HFFc6 (cell line): ENCODE results near the gene ADAM12. TPM values are rescaled to one million over a fixed set of nuclear protein-coding genes. Genes with fewer than 3 reads are reported as not detected.

Source experiments
- DNase-seq: peaks from one replicate; pipeline ENCODE4 v3.0.0-alpha.2; 2018
- H3K27ac Mint-ChIP-seq: 2 replicates; pipeline ENCODE4 v1.8.0; 2020; ENCODE audit warnings: mild to moderate bottlenecking, mixed read lengths
- H3K27me3 Mint-ChIP-seq: 2 replicates; pipeline ENCODE4 v1.8.0; 2021; ENCODE audit warnings: mild to moderate bottlenecking, moderate library complexity, mixed read lengths; ENCODE audit not compliant: insufficient read depth
- H3K36me3 Mint-ChIP-seq: 2 replicates; pipeline ENCODE4 v1.8.0; 2021; ENCODE audit warnings: low read depth, mixed read lengths
- H3K4me1 Mint-ChIP-seq: 2 replicates; pipeline ENCODE4 v1.8.0; 2020; ENCODE audit warnings: low read depth, mixed read lengths
- H3K4me3 Mint-ChIP-seq: 2 replicates; pipeline ENCODE4 v1.8.0; 2020; ENCODE audit warnings: mild to moderate bottlenecking, moderate library complexity, mixed read lengths
- H3K9me3 Mint-ChIP-seq: 2 replicates; pipeline ENCODE4 v1.8.0; 2020; ENCODE audit warnings: mild to moderate bottlenecking, mixed read lengths
- total RNA-seq, 6 experiments: library from RNA; stranded (reverse); fragmentation: NEBNext Ultra II Directional; extraction: Animal tissue kit (Norgen Biotek cat#: 25700); gene quantifications; 2 replicates in 1 of 6; 3 replicates in 5 of 6; pipeline ENCODE4 v1.2.3, GENCODE V29; 2021
- TF ChIP-seq, protein P1 (sequence below): fragments of 200-600 bp; sonication (generic); IDR thresholded peaks from 2 replicates; pipeline ENCODE4 v1.5.0; 2021; ENCODE audit warnings: antibody characterized with exemption, mild to moderate bottlenecking

The ADAM12 gene
- total RNA-seq, 6 experiments from 2014 or later = 7.5 to 12.5 (median 11.5) TPM

DNA sequence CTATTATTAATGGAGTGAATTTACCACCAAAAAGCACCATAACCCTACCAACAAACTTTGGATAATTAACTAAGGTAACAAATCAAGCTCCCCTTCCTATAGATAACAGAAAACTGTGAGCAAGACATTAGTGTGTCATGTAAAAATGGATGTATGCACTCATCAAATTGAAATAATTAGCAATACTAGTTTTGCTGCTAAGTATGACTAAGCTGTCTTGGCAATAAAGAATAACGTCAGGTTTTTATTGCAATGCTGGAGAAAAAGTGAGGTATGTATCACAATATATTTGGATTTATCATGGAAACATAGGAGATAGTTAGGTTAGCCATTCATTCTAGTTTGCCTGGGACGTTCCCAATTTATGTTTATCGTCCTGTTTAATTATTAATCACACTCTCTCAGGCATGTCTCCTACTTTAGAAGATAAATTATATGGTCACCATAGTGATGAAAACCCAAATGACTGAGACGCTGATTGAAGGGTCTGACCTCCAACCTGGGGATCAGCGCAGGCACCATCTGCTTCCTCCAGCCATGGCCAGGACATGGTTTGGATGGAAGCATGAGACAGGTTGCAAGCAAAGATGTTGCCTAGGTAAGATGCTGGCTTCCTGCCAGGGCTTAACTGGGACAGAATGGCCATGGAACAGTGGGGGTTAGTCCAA, 366.3 kb downstream of the ADAM12 start:
- TF ChIP-seq, protein P1, sequence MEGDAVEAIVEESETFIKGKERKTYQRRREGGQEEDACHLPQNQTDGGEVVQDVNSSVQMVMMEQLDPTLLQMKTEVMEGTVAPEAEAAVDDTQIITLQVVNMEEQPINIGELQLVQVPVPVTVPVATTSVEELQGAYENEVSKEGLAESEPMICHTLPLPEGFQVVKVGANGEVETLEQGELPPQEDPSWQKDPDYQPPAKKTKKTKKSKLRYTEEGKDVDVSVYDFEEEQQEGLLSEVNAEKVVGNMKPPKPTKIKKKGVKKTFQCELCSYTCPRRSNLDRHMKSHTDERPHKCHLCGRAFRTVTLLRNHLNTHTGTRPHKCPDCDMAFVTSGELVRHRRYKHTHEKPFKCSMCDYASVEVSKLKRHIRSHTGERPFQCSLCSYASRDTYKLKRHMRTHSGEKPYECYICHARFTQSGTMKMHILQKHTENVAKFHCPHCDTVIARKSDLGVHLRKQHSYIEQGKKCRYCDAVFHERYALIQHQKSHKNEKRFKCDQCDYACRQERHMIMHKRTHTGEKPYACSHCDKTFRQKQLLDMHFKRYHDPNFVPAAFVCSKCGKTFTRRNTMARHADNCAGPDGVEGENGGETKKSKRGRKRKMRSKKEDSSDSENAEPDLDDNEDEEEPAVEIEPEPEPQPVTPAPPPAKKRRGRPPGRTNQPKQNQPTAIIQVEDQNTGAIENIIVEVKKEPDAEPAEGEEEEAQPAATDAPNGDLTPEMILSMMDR = no peak
- no peak for DNase-seq

GRCh38 chr10:126017961-126018560, 370.2 kb downstream of the ADAM12 start:
- no peaks in the 10 kb centered on the region for H3K9me3 Mint-ChIP-seq
- peaks cover 2% of the 10 kb centered on the region; the same call in 1 of the 2 replicates for H3K27me3 Mint-ChIP-seq
- H3K4me1 Mint-ChIP-seq = peaks cover 41% of the 10 kb centered on the region
- no peak overlapping the region for H3K4me3 Mint-ChIP-seq
- H3K27ac Mint-ChIP-seq = 0 out of 2 replicates have a peak overlapping the region, but pooled peaks have one; percentile 6
- H3K36me3 Mint-ChIP-seq = peaks cover 21% of the 10 kb centered on the region
- TF ChIP-seq, protein P1 = no peak
- DNase-seq = peak; percentile 7

More for the DNA sequence above, 366.3 kb downstream of the ADAM12 start:
- H3K36me3 Mint-ChIP-seq = peaks cover 21% of the 10 kb centered on the region
- no peak overlapping the region for H3K27ac Mint-ChIP-seq
- H3K9me3 Mint-ChIP-seq = no peaks in the 10 kb centered on the region
- peaks cover 2% of the 10 kb centered on the region; the same call in 1 of the 2 replicates for H3K27me3 Mint-ChIP-seq
- H3K4me3 Mint-ChIP-seq = no peak overlapping the region
- H3K4me1 Mint-ChIP-seq = peaks cover 14% of the 10 kb centered on the region

- no peaks in the 10 kb centered on the region for H3K9me3 Mint-ChIP-seq
- no peak overlapping the region for H3K4me3 Mint-ChIP-seq
- H3K4me1 Mint-ChIP-seq = peaks cover 53% of the 10 kb centered on the region
- no peak for DNase-seq
- TF ChIP-seq, protein P1 = no peak
- H3K27ac Mint-ChIP-seq = no peak overlapping the region
- H3K36me3 Mint-ChIP-seq = peaks cover 21% of the 10 kb centered on the region
- H3K27me3 Mint-ChIP-seq = peaks cover 2% of the 10 kb centered on the region; the same call in 1 of the 2 replicates
These were observed 371.4 kb downstream of the ADAM12 start for GRCh38 chr10:126016882-126017281.

- no peak for DNase-seq
- Mint-ChIP-seq H3K4me3 (no peak overlapping the region), H3K27me3 (peaks cover 2% of the 10 kb centered on the region; the same call in 1 of the 2 replicates), H3K4me1 (peaks cover 53% of the 10 kb centered on the region), H3K36me3 (peaks cover 21% of the 10 kb centered on the region), H3K27ac (no peak overlapping the region), H3K9me3 (no peaks in the 10 kb centered on the region)
- TF ChIP-seq, protein P1 = no peak
These were observed 372.0 kb downstream of the ADAM12 start for GRCh38 chr10:126016156-126016805.

- Mint-ChIP-seq H3K27ac (no peak overlapping the region), H3K4me3 (no peak overlapping the region), H3K36me3 (peaks cover 25% of the 10 kb centered on the region), H3K27me3 (peaks cover 5% of the 10 kb centered on the region), H3K4me1 (peaks cover 53% of the 10 kb centered on the region), H3K9me3 (no peaks in the 10 kb centered on the region)
- DNase-seq = no peak
- TF ChIP-seq, protein P1 = no peak
These were observed 372.9 kb downstream of the ADAM12 start for GRCh38 chr10:126015413-126015812.
